Fibroblast of skin of scalp (primary cell): Measurements from ENCODE around the gene USP47.

Source experiments
- DNase-seq: peaks from one replicate; pipeline ENCODE4 v3.0.0-alpha.2; 2013

Gene USP47

DNA sequence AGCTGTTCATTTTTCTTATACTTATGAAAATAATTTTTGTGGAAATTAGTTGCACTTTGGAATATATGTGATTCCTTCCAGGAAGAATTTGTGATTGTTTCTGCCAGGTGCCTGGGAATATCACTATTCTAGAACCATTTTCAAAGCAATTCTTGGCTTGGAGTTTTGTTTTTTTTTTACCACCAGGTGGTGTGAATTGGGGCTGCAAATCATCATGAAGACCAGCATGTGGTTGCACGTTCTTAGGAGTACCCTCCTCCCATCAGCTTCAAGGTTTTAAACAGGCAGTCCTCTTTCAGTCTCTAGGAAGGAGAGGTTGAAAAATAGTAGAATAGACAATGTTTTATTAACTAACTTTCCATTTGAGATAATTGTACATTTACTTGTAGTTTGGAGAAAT is 25.9 kb downstream of the USP47 start:
- DNase-seq, result no peak

GRCh38 chr11:11871991-11872401 is 30.2 kb downstream of the USP47 start:
- DNase-seq, result no peak

DNA sequence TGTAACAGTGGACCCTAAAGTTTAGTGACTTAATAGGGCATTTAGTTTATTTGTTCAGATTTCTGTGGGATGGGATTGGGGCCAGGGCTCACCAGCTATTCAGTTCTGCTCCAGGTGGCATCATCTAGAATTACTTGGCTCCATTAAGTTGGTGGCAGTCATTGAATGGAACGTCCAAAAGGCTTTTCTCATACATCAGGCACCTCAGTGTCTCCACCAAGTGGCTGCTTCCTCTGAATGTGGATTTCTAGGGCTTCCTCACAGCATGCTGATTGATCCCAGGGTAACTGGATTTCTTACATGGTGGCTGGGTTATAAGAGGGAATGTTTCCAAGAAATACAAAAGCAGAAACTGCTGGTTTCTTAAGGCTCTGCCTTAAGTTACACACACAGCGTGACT is 34.7 kb downstream of the USP47 start:
- no peak for DNase-seq

DNA sequence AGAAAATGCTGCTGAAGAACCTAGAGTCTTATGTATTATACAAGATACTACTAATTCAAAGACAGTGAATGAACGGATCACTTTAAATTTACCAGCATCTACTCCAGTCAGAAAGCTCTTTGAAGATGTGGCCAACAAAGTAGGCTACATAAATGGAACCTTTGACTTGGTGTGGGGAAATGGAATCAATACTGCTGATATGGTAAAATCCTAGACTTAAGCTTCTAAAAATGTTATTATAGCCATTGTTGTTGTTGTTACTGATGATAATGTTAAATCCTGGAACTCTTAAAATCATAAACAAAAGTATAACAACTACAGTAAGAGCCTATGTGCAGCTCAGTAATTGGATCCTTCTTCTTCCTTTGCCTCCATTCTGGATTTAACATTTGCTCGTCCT is 38.4 kb downstream of the USP47 start:
- no peak for DNase-seq

- no peak for DNase-seq
Measured at GRCh38 chr11:11882539-11882938, 40.8 kb downstream of the USP47 start.

- DNase-seq, result no peak
Measured at GRCh38 chr11:11884351-11884750, 42.6 kb downstream of the USP47 start.

DNA sequence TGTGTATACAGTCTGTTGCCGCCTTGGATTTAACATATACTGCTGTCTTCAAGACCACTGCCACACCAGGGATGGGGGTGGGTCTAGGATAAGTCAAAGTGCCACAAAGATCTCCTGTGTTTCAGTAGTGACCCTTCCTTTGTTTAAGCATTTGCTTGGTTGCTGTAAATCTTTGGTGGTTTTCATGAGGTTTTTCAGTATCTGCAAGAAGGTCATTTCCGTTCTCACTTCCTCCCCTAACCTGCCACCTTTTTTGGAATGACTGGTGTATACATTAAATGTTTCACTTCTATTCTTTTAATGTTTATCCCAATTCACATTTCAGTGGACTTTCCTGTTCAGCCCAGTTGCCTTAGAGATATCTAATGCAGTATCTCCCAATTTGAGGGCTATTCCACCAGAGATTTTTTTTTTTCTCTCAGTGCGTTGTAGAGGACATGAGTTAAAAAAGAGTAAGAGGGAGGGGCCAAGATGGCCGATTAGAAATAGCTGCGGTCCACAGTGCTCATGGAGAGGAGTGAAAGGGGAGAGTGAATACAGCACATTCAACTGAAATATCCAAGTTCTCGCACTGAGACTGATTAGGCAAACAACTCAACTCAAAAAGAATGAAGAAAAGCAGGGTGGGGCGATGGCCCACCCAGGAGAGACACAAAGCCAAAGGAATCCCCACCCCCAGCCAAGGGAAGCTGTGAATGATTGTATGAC is 43.2 kb downstream of the USP47 start:
- no peak for DNase-seq

- peak; percentile 68 for DNase-seq
Measured at GRCh38 chr11:11894486-11894885, 52.7 kb downstream of the USP47 start.

DNA sequence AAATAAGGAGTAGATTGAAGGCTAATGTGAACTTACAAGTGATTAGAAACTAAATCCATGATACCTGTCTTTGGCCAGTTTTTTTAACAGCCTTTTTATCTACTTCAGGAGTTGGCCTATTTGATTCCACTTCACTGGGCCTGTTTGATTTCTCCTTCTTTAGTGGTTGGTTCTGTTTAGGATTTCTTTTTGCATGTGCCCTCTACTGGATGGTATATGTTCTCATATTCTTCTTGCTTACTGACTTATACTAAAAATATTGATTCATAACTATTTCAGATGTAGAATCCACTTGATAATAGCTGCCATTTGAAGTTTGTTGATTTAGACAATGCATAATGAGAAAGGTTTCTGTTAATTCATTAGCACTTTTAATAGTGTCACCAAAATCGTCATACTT is 53.9 kb downstream of the USP47 start:
- DNase-seq, result peak; percentile 5

- no peak for DNase-seq
Measured at GRCh38 chr11:11898648-11899047, 56.9 kb downstream of the USP47 start.

GRCh38 chr11:11899401-11899800 is 57.6 kb downstream of the USP47 start:
- no peak for DNase-seq

DNA sequence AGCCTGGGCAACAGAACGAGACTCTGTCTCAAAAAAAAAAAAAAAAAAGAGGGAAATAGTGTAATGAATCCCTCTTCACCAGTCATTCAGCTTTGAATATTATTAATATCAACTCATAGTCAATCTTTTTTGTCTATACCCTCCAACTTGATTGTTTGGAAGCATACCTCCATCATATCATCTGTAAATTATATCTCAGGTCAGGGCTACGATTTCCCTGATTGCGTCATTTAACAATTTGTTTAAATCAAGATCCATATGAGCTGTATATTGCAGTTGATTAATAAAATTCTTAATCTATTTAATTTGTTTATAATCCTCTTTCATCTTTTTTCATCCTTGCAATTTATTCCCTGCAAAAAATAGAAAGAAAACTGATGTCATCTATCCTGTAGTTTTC is 60.2 kb downstream of the USP47 start:
- no peak for DNase-seq

- peak; percentile 74 for DNase-seq
Measured at GRCh38 chr11:11909727-11910126, 68.0 kb downstream of the USP47 start.

GRCh38 chr11:11910541-11910940 is 68.8 kb downstream of the USP47 start:
- DNase-seq, result no peak

DNA sequence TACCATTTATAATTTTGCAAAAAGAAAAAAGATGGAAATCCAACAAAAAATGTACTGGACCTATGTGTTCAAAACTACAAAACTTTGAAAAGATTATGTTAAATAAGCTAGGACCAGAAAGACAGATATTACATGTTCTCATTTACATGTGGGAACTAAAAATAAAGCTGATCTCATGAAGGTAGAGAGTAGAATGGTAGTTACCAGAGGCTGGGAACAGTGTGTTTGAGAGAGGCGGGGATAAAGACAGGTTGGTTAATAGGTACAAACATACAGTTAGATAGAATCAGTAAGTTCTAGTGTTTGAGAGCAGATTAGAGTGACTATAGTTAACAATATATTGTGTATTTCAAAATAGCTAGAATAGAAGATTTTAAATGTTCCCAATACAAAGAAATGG is 71.6 kb downstream of the USP47 start:
- no peak for DNase-seq

- DNase-seq, result no peak
Measured at GRCh38 chr11:11915625-11916024, 73.9 kb downstream of the USP47 start.

- peak; percentile 85 for DNase-seq
Measured at GRCh38 chr11:11916981-11917399, 75.2 kb downstream of the USP47 start.

DNA sequence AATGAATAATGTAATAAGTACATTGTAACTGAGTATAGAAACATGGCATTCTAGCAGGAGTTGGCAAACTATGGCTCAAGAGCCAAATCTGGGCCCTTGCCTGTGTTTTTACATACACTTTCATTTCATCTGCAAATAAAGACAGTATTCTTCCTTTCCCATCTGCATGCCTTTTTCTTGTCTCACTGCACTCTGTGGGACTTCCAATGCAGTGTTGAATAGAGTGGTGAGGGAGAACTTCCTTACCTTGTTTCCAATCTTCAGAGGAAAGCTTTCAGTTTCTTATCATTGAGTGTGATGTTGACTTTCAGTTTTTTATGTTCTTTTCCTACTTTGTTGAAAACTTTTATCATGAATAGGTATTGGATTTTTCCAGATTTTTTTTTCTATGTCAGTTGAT is 82.1 kb downstream of the USP47 start:
- no peak for DNase-seq

DNA sequence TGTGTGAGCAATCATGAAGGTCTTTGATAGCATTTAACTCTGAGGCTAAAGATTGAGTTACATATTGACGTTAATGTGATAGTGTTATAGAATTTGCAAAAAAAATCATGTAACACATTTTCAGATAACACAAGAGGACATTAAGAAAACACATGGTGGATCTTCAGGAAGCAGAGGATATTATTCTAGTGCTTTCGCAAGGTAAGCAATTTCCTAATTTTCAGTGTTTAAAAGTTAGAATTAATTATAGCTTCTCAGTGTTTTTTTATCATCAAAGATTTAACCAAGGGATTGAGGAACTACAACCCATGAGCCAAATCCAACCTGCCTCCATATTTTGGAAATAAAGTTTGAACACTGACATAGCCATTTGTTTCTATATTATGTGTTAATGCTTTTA is 88.1 kb downstream of the USP47 start:
- DNase-seq, result no peak

DNA sequence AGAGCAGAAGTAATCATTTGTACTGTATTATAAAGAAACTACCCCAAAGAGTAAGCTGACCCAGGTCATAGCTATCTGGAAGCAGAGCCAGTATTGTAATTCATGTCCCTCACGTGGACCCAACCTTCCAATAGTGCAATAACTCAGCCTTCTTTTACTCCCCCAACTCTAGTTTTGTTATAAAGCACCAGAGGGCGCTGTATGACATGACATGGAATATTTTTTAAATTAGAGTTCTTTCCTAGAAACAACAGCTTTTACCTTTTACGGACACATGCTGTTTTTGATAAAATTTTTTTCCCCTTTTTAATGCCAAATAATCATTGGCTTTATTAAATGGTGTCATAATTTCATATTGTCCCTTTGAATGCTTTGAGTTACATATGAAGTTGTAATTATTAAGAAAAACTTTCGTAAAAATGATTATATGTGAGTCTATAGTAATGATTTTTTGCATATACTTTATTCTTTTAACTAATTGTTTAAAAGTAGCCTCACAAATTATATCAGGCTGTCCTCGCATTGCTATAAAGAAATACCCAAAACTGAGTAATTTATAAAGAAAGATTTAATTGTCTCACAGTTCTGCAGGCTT is 89.8 kb downstream of the USP47 start:
- DNase-seq, result peak; percentile 76

GRCh38 chr11:11935536-11935935 is 93.8 kb downstream of the USP47 start:
- DNase-seq, result peak; percentile 73

GRCh38 chr11:11937433-11937832 is 95.7 kb downstream of the USP47 start:
- no peak for DNase-seq

DNA sequence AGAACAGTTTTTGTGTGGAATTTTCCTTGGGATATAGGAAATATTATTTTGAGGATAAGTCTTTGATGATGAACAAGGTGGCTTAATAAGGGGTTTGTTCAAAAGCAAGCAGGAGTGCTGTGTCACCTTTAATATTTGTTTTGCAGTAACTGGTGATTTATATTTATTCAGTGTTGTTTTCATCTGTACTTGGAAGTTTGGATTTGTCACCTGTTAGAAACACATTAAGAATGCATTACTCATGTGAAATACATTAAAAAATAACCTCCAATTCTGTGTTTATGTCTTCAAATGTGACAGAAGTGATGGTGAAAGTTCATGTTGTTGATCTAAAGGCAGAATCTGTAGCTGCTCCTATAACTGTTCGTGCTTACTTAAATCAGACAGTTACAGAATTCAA is 96.2 kb downstream of the USP47 start:
- DNase-seq, result no peak

DNA sequence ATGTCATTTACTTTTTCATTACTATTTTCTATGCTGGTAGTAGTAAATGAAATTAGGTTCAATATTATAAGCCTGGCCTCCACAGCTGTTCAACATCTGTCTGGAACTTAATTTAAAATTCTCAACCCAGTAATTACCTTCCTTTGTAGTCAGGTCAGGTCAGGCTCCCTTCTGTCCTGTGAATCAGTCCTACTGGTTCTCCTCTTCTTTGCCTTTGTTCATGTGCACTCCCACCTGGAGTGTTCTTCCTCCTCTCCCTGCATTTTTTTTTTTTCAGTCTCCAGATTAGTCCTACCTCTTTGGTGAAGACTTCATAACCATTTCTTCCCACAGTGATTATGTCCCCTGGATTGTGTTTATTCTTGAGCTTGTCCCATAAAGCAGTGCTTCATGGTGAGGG is 98.8 kb downstream of the USP47 start:
- DNase-seq, result no peak

DNA sequence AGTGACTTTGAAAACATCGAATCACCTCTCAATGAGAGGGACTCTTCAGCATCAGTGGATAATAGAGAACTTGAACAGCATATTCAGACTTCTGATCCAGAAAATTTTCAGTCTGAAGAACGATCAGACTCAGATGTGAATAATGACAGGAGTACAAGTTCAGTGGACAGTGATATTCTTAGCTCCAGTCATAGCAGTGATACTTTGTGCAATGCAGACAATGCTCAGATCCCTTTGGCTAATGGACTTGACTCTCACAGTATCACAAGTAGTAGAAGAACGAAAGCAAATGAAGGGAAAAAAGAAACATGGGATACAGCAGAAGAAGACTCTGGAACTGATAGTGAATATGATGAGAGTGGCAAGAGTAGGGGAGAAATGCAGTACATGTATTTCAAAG is 100.9 kb downstream of the USP47 start:
- DNase-seq, result no peak
